NB4 (cell line): ENCODE results near the gene GFER.

Source experiments
- DNase-seq: peaks from one replicate; pipeline ENCODE4 v3.0.0; 2010; ENCODE audit warnings: low read depth
- H3K4me3 ChIP-seq: one replicate; pipeline ENCODE4 v1.5.1; 2011; ENCODE audit warnings: mild to moderate bottlenecking, low read depth, low read length, moderate library complexity
- MYC ChIP-seq: IDR thresholded peaks from 2 replicates; pipeline ENCODE4 v1.6.1; 2011; ENCODE audit warnings: low read depth, low read length
- POLR2A ChIP-seq: IDR thresholded peaks from 2 replicates; pipeline ENCODE4 v1.6.1; 2011; ENCODE audit warnings: mild to moderate bottlenecking; ENCODE audit not compliant: insufficient read length; ENCODE audit errors: extremely low read depth
- TF ChIP-seq, protein P1 (sequence below): IDR thresholded peaks from 2 replicates; pipeline ENCODE4 v1.6.1; 2011; ENCODE audit warnings: low read depth, low read length
- TF ChIP-seq, protein P2 (sequence below): IDR thresholded peaks from one replicate; pipeline ENCODE4 v1.5.1; 2012; ENCODE audit warnings: low read depth, low read length

Gene GFER

DNA sequence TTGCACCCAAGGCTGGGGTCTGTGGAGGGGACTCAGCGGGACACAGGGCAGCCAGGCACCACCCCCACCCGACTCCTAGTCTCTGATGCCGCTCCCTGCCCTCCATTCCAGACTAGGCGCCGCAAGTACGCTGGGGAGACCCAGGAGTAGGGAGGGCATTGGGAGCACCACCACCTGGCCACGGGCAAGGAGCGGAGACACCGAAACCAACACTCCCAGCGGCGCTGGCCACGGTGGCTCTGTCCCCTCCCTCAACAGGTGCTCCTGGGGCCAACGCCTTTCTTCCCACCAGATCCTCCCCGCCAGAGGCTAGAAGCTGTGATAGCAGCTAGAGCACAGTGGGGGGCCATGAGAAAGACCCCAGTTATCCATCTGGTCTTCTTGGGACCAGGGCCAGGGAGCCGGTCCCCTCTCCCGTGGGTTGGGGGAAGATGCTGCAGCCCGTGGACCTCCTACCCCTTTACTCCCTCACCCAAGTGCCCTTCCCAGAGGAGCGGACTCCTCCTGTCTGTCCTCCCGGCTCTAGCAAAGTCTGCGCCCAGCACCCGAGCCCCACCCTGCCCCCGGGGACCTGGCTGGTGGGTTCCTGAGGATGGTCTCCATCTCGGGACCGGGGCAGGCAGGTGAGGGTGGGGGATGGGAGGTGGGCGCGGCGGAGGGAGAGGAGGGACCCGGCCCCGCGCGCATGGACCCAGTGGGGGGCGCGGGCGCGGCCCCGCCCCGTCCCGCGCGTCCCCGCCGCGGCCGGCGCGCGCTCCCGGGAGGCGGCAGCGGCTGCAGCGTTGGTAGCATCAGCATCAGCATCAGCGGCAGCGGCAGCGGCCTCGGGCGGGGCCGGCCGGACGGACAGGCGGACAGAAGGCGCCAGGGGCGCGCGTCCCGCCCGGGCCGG is 5.5 kb downstream of the GFER start, which contains the start of gene SYNGR3:
TSS of gene SYNGR3 (plus strand) at position 762 of the 892 bp plus-strand sequence. CDS start 133 bp downstream, outside the sequence.
- no peak for DNase-seq
- H3K4me3 ChIP-seq = no peak within 1 kb of the TSS
- TF ChIP-seq, protein P1, sequence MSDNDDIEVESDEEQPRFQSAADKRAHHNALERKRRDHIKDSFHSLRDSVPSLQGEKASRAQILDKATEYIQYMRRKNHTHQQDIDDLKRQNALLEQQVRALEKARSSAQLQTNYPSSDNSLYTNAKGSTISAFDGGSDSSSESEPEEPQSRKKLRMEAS = no peak
- TF ChIP-seq, protein P2, sequence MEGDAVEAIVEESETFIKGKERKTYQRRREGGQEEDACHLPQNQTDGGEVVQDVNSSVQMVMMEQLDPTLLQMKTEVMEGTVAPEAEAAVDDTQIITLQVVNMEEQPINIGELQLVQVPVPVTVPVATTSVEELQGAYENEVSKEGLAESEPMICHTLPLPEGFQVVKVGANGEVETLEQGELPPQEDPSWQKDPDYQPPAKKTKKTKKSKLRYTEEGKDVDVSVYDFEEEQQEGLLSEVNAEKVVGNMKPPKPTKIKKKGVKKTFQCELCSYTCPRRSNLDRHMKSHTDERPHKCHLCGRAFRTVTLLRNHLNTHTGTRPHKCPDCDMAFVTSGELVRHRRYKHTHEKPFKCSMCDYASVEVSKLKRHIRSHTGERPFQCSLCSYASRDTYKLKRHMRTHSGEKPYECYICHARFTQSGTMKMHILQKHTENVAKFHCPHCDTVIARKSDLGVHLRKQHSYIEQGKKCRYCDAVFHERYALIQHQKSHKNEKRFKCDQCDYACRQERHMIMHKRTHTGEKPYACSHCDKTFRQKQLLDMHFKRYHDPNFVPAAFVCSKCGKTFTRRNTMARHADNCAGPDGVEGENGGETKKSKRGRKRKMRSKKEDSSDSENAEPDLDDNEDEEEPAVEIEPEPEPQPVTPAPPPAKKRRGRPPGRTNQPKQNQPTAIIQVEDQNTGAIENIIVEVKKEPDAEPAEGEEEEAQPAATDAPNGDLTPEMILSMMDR = no peak
- TF ChIP-seq MYC = no peak
- TF ChIP-seq POLR2A = no peak

DNA sequence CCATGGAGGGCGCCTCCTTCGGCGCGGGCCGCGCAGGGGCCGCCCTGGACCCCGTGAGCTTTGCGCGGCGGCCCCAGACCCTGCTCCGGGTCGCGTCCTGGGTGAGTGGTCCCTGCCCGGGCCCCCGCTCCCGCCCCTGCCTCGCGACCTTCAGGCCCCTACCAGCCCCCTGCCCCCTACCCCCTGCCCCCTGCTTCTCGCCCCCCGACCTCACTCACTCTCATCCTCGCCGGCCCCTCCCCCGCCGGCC is 6.0 kb downstream of the GFER start:
- TF ChIP-seq MYC (no peak), POLR2A (no peak)
- TF ChIP-seq, protein P1 = no peak
- TF ChIP-seq, protein P2 = no peak
- no peak for DNase-seq
- no peak overlapping the region for H3K4me3 ChIP-seq

DNA sequence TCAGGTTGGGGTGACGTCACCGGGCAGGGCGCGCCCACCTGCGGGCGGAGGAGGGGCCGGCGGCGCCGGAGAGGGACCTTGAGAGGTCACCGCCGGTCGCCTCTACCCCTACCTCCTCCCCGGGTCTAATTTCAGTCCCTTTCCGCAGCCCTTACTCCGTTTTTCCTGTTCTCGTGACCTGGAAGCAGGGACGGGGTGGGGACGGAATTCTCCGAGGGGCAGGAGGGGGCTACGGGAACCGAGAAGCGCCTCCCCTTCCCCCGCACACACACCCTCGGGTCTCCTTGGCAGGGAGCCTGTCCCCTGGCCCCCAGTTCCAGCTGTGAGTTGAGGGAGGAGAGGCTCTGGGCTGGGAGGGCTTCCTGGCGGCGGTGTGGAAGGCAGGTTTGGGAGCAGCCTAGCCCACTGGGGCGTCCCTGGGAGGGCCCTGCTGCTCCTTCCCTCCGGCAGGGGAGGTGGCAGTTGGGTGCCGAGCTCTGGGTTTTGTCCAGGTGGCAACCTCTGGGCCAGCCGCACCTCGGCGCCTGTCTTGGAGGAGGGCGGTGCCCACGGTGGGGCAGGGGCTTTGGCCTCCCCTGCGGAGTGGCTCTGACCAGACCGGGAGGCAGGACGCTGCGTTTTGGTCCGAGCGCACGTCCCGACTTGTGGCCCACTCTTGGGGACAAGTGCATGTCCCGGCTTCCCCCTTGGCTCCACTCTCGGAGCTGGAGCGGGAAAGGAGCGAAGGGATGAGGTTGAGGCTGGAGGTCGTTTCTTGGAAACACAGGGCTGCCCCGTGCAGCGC is 6.5 kb downstream of the GFER start:
- DNase-seq = no peak
- TF ChIP-seq, protein P2 = no peak
- TF ChIP-seq, protein P1 = no peak
- TF ChIP-seq MYC (no peak), POLR2A (no peak)
- no peak overlapping the region for H3K4me3 ChIP-seq

DNA sequence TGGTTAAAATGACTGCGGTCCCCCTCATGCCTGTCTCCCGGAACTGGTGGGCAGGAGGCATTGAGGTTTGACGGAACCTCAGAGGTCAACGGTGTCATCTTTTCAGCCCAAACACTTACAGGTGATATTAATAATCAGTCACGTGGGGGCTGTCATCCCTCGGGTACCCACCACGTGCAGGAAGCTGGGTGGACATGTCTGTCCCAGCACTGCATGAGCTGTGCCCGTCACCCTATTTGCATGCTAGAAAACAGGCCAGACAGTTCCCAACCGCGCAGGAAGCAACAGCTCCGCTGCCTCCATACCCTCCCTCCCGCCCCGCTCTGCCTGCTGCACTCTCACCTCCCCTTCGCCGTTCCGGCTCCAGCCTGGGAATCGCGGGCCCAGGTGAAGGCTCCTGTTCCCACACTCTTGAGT is 7.2 kb downstream of the GFER start:
- peak; percentile 68 for DNase-seq
- H3K4me3 ChIP-seq = no peak overlapping the region
- TF ChIP-seq POLR2A = no peak
- TF ChIP-seq, protein P2 = no peak
- TF ChIP-seq MYC = no peak
- TF ChIP-seq, protein P1 = peak; percentile 30; the same call in 1 of the 2 replicates

DNA sequence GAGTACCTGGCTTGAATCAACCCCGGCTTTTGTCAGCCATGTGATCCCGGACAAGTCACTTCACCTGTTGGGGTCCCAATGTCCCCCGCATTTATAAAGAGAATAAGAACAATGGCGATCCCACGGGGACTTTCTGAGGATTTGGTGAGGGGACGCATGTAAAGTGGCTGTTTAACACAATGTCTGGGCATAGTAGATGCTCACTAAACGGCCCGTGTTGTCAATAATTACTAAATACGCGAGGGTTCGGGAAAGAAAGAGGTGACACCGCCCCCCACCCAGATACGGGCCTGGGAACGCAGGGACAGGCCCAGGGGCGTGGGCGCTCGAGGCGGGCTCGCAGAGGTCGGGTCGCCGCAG is 7.6 kb downstream of the GFER start:
- no peak overlapping the region for H3K4me3 ChIP-seq
- TF ChIP-seq, protein P1 = no peak
- TF ChIP-seq MYC = no peak
- TF ChIP-seq, protein P2 = no peak
- TF ChIP-seq POLR2A = no peak

More for the DNA sequence above, 7.6 kb downstream of the GFER start:
- DNase-seq = no peak
